H1 (cell line): ENCODE data around the gene SYT13.

Source experiments
- ATF3 ChIP-seq: IDR thresholded peaks from 2 replicates; pipeline ENCODE4 v1.6.1; 2011; ENCODE audit warnings: low read depth, mild to moderate bottlenecking, low read length; ENCODE audit not compliant: insufficient read depth
- CHD1 ChIP-seq: IDR thresholded peaks from 2 replicates; pipeline ENCODE4 v1.6.1; 2012; ENCODE audit warnings: low read depth, low read length, improper control_type of control experiment
- CTCF ChIP-seq, 3 experiments: IDR thresholded peaks; 1 replicate in 2 of 3; 2 replicates in 1 of 3; pipeline versions ENCODE4 v1.5.1 to v1.6.1; 2011; ENCODE audit warnings: low read length in 3 of 3, mild to moderate bottlenecking in 3 of 3, inconsistent platforms in 2 of 3, low read depth in 1 of 3, moderate library complexity in 1 of 3; ENCODE audit not compliant: insufficient read depth in 1 of 3; ENCODE audit errors: control extremely low read depth in 1 of 3
- EGR1 ChIP-seq: IDR thresholded peaks from 2 replicates; pipeline ENCODE4 v1.6.1; 2011; ENCODE audit warnings: low read depth, low read length, borderline replicate concordance
- EP300 ChIP-seq, 2 experiments: IDR thresholded peaks; 1 replicate in 1 of 2; 2 replicates in 1 of 2; pipeline ENCODE4 v1.6.1; 2011 to 2012; ENCODE audit warnings: low read depth in 2 of 2, low read length in 2 of 2, mild to moderate bottlenecking in 2 of 2, borderline replicate concordance in 1 of 2, inconsistent platforms in 1 of 2, moderate library complexity in 1 of 2
- NRF1 ChIP-seq: IDR thresholded peaks from 2 replicates; pipeline ENCODE4 v1.6.1; 2011; ENCODE audit warnings: mild to moderate bottlenecking, low read depth, low read length, improper control_type of control experiment
- POLR2A ChIP-seq, 2 experiments: IDR thresholded peaks; 1 replicate in 1 of 2; 2 replicates in 1 of 2; pipeline ENCODE4 v1.6.1; 2011; ENCODE audit warnings: low read depth in 2 of 2, low read length in 2 of 2, mild to moderate bottlenecking in 2 of 2; ENCODE audit errors: control extremely low read depth in 1 of 2
- POLR2AphosphoS5 ChIP-seq: IDR thresholded peaks from 2 replicates; pipeline ENCODE4 v1.6.1; 2011; ENCODE audit warnings: low read depth, low read length
- SIRT6 ChIP-seq: IDR thresholded peaks from one replicate; pipeline ENCODE4 v1.7.1; 2012; ENCODE audit warnings: low read length, inconsistent platforms
- SIX5 ChIP-seq: IDR thresholded peaks from 2 replicates; pipeline ENCODE4 v1.6.1; 2011; ENCODE audit warnings: mild to moderate bottlenecking, low read depth, low read length
- TEAD4 ChIP-seq: IDR thresholded peaks from 2 replicates; pipeline ENCODE4 v1.6.1; 2012; ENCODE audit warnings: low read depth, low read length, inconsistent platforms, mixed read lengths
- YY1 ChIP-seq: IDR thresholded peaks from 2 replicates; pipeline ENCODE4 v1.6.1; 2011; ENCODE audit warnings: low read depth, mild to moderate bottlenecking, low read length

- no peak for TF ChIP-seq CHD1
- no peak for TF ChIP-seq SIRT6
- TF ChIP-seq EGR1, result no peak
- TF ChIP-seq POLR2A (IDR thresholded peaks at IDR 0.05; ENCODE audit: control extremely low read depth in 1 of 2, low read depth in 2 of 2, low read length in 2 of 2), result no peak
- TF ChIP-seq CTCF (IDR thresholded peaks at IDR 0.05; ENCODE audit: control extremely low read depth in 1 of 3, insufficient read depth in 1 of 3, low read depth in 1 of 3, low read length in 3 of 3), result no peak
- TF ChIP-seq NRF1, result no peak
- no peak for TF ChIP-seq SIX5
- TF ChIP-seq YY1, result no peak
- TF ChIP-seq EP300 (IDR thresholded peaks at IDR 0.05; ENCODE audit: borderline replicate concordance in 1 of 2, low read depth in 2 of 2, low read length in 2 of 2), result no peak
- TF ChIP-seq TEAD4, result no peak
- no peak for TF ChIP-seq ATF3
- no peak for TF ChIP-seq POLR2AphosphoS5
Observed at GRCh38 chr11:45288339-45288738, 2.2 kb upstream of the SYT13 start.
